GM13976 (cell line): ENCODE results near the gene OR52K1.

Experiments used
- DNase-seq: peaks from one replicate; pipeline ENCODE4 v3.0.0; 2012; ENCODE audit warnings: low spot score
- in situ Hi-C: fragments of 300-500 bp; cut with MboI; formaldehyde crosslinking; loops from one replicate; pipeline ENCODE4 v1.12.0; 2022; ENCODE audit warnings: low sequenced_read_pairs, mixed read lengths, inconsistent platforms; ENCODE audit not compliant: unreplicated experiment
- TF ChIP-seq, protein P1 (sequence below): IDR thresholded peaks from 2 replicates; pipeline ENCODE4 v1.5.1; 2012; ENCODE audit warnings: borderline replicate concordance, mild to moderate bottlenecking; ENCODE audit not compliant: insufficient read depth; ENCODE audit errors: extremely low read depth, missing control alignments, control extremely low read depth

Gene OR52K1

GRCh38 chr11:4496557-4497248 is 14.3 kb downstream of the OR52K1 start:
- no peak for DNase-seq
- TF ChIP-seq, protein P1, sequence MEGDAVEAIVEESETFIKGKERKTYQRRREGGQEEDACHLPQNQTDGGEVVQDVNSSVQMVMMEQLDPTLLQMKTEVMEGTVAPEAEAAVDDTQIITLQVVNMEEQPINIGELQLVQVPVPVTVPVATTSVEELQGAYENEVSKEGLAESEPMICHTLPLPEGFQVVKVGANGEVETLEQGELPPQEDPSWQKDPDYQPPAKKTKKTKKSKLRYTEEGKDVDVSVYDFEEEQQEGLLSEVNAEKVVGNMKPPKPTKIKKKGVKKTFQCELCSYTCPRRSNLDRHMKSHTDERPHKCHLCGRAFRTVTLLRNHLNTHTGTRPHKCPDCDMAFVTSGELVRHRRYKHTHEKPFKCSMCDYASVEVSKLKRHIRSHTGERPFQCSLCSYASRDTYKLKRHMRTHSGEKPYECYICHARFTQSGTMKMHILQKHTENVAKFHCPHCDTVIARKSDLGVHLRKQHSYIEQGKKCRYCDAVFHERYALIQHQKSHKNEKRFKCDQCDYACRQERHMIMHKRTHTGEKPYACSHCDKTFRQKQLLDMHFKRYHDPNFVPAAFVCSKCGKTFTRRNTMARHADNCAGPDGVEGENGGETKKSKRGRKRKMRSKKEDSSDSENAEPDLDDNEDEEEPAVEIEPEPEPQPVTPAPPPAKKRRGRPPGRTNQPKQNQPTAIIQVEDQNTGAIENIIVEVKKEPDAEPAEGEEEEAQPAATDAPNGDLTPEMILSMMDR = no peak
- in situ Hi-C loops = no loop called here

DNA sequence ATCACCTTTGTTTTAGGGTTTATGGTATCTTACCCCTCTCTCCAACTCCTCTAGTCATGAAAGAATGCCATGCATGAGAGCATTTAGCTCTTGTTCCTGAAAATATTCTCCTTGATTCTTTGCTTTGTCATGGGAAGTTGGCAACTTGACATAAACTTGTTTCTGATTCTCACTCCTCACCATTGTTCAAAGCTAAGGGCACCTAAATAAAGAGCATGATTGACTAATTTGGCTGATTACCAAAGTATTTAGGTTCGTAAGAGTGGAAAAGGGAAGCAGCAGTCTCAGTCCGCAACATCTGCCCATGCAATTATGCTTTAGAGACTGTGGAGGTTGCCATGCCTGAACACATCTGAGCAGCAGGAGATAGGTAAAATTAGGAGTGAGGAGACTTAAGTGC is 26.4 kb downstream of the OR52K1 start:
- TF ChIP-seq, protein P1 = no peak
- DNase-seq = no peak
- in situ Hi-C loops = no loop called here

DNA sequence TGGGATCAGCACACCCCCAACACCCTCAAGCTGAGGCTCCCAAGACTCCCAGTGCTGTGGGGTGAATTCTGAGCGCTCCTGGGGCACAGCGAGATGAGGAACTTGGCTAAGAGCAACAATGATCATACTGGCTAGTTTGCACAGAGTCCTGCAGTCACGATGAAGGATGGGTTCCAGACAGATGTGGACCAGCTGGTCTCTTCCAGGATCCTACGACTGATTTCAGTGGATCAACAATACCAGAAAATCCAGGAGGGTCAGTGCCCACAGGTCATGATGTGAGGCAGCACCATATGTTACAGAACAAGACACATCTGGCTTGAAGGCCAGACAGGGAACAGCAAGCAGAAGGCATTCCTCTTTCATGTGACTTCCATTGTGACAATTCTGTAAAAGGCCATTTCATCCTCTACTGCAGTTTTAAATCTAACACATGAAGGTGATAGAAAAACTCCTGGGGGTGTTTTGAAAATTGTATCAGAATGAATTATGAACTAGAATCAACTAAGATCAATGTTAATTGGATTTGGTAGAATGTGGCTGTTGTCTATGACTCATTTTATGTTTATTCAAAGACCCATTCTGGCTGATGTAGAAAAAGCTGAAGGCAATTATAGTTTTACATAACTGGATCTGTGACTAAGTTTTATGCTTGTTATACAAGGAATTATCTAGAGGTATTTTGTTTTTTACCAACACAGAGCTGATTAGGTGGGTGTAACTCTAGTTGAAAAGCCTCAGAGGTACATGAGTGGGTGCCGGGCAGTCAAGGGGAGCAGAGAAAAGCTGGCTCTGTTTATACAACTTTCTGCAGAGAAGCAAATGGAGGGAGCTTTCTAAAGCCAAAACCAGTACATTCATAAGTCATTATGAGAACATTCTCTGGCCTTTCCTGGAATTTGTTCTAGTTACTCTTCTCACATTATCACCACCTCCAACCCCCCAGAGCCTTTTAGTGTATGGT is 29.1 kb downstream of the OR52K1 start:
- in situ Hi-C loops = no loop called here

DNA sequence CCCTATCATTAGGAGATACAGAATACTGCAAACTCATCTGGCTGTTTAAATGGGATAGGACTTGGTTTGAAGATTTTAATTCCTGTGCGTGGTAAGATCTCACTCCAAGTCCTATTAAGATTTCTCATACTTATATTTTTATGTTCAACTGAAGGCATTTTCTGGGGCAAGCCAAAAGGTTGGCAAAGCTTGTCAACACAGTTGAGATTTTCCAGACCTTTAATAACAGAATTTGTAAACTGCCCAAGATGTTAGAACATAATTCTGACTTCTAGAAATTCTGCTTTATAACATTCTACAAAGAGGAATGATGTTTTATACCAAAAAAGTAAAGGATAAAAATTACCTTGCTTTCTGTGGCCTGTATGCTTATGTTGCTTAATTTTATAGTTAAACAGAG is 31.8 kb downstream of the OR52K1 start:
- TF ChIP-seq, protein P1 = no peak
- in situ Hi-C loops = no loop called here
- no peak for DNase-seq

More for the DNA sequence above, 29.1 kb downstream of the OR52K1 start:
- DNase-seq = no peak
- TF ChIP-seq, protein P1 = no peak

- in situ Hi-C loops = no loop called here
- no peak for DNase-seq
- TF ChIP-seq, protein P1 = no peak
These were observed 39.9 kb downstream of the OR52K1 start for GRCh38 chr11:4522339-4522738.

- TF ChIP-seq, protein P1 = no peak
- in situ Hi-C loops = no loop called here
- DNase-seq = no peak
These were observed 40.3 kb downstream of the OR52K1 start for GRCh38 chr11:4522752-4523151.
